NB4 (cell line): Measurements from ENCODE around the gene ZNF554.

Source experiments
- MYC ChIP-seq: IDR thresholded peaks from 2 replicates; pipeline ENCODE4 v1.6.1; 2011; ENCODE audit warnings: low read depth, low read length
- TF ChIP-seq, protein P1 (sequence below): IDR thresholded peaks from one replicate; pipeline ENCODE4 v1.5.1; 2012; ENCODE audit warnings: low read depth, low read length

GRCh38 chr19:2807379-2808128 lies 12.1 kb upstream of the ZNF554 start:
- TF ChIP-seq, protein P1, sequence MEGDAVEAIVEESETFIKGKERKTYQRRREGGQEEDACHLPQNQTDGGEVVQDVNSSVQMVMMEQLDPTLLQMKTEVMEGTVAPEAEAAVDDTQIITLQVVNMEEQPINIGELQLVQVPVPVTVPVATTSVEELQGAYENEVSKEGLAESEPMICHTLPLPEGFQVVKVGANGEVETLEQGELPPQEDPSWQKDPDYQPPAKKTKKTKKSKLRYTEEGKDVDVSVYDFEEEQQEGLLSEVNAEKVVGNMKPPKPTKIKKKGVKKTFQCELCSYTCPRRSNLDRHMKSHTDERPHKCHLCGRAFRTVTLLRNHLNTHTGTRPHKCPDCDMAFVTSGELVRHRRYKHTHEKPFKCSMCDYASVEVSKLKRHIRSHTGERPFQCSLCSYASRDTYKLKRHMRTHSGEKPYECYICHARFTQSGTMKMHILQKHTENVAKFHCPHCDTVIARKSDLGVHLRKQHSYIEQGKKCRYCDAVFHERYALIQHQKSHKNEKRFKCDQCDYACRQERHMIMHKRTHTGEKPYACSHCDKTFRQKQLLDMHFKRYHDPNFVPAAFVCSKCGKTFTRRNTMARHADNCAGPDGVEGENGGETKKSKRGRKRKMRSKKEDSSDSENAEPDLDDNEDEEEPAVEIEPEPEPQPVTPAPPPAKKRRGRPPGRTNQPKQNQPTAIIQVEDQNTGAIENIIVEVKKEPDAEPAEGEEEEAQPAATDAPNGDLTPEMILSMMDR, result no peak
- TF ChIP-seq MYC, result no peak
